ENCODE data around the gene MRPL57. TPM values are rescaled to one million over a fixed set of nuclear protein-coding genes. Genes with fewer than 3 reads are reported as not detected.

MRPL57 gene
- total and polyA plus RNA-seq, 2 of the 8 experiments (the other 6 are each of a cell fraction or from before 2014, with no cell fraction given), result 29.9 to 34.1 TPM

DNA sequence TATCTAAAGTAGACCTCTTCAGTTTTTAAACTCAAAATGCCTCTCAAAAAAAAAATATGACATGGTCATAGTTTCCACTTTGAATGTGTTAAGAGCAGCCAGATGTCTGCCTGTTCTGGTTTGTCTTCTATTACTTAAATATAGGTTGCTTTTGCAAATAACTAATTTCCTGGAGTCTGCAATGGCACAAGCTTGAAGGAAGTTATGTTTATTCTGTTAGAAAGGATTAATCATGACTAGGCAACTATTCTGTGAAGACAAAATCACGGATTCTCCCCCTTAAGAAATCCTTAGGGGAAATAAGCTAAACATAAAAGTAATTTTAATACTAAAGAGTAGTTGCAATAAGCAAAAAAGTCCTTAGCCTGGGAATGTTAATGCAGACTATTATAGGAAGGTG, 26.4 kb upstream of the MRPL57 start (continued):
- TF ChIP-seq PHF8 (conservative IDR thresholded peaks at IDR 0.05; ENCODE audit: low read depth, low read length) (no peak), POU5F1 (IDR thresholded peaks at IDR 0.05; ENCODE audit: low read depth, low read length) (no peak), SAP30 (IDR thresholded peaks at IDR 0.05; ENCODE audit: insufficient read depth, insufficient replicate concordance, low read length) (no peak), EP300 (IDR thresholded peaks at IDR 0.05; ENCODE audit: borderline replicate concordance in 1 of 2, low read depth in 2 of 2, low read length in 2 of 2) (no peak), RBBP5 (IDR thresholded peaks at IDR 0.05; ENCODE audit: borderline replicate concordance, low read depth, low read length) (no peak)
- TF ChIP-seq, protein P1, sequence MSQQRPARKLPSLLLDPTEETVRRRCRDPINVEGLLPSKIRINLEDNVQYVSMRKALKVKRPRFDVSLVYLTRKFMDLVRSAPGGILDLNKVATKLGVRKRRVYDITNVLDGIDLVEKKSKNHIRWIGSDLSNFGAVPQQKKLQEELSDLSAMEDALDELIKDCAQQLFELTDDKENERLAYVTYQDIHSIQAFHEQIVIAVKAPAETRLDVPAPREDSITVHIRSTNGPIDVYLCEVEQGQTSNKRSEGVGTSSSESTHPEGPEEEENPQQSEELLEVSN (IDR thresholded peaks at IDR 0.05), result no peak

All from H1 (cell line).